Left renal pelvis (tissue), 4 donors: ENCODE measurements around the gene CAMK2B. TPM values are rescaled to one million over a fixed set of nuclear protein-coding genes. Genes with fewer than 3 reads are reported as not detected.

Experiments
- DNase-seq, 4 donors: peaks; one replicate each; pipeline ENCODE4 v3.0.0-alpha.2; 2013; ENCODE audit warnings: low read depth in 4 of 4, low spot score in 3 of 4
- polyA plus RNA-seq, 4 donors: library from polyadenylated mRNA; unstranded; fragments of 120-200 nt; gene quantifications; one replicate each; pipeline ENCODE4 v1.2.1, GENCODE V29; 2013; ENCODE audit not compliant: insufficient read length in 4 of 4

The CAMK2B gene
- polyA plus RNA-seq, 4 donors, result 1.6 to 3.2 (median 2.9) TPM

DNA sequence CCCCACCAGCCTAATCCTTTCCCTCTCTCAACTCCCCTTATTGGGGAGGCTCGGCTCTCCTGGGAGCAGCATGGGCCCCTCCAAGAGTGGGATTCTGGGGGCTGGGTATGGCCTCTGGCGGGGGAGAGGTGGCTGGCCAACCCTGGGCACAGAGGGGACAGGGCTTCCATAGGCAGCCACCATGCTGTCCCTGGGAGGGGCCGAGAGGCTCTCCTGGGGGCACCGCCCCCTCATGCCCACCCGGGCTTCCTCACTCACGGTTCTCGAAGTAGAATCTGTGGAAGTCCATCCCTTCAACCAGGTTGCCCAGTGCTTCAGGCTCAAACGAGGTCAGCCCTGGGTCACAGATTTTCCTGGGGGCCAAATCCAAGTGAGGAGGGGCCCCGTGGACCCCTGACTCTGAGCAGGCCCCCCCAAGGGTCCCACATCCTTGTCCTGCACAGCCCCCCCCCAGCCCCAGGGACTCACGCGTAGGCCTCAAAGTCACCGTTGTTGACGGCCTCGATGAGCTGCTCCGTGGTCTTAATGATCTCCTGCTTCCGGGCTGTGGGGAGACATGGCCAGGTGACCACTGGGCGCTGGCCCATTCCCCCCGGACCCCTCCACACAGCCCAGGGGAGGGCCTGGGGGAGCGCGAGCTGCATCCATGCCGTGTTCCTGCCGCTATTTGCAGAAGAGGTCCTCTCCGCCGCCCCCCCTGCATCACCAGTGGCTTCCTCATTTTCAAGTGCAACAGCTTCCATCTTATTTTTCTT, 104.9 kb downstream of the CAMK2B start:
- DNase-seq, result no peak

DNA sequence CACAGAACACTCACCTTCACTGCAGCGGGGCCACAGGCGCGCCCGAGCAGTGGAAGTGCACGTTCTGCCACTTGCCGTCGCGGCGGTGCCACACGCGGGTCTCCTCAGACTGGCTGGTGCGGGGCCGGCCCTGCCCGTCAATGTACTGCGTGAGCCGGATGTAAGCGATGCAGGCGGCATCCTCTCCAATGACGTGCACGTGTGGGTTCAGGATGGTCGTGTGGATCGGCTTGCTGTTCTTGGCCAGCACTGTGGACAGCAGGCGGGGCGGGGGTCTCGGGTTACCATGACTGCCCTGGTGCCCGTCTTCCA, 105.4 kb downstream of the CAMK2B start:
- DNase-seq, result no peak

DNA sequence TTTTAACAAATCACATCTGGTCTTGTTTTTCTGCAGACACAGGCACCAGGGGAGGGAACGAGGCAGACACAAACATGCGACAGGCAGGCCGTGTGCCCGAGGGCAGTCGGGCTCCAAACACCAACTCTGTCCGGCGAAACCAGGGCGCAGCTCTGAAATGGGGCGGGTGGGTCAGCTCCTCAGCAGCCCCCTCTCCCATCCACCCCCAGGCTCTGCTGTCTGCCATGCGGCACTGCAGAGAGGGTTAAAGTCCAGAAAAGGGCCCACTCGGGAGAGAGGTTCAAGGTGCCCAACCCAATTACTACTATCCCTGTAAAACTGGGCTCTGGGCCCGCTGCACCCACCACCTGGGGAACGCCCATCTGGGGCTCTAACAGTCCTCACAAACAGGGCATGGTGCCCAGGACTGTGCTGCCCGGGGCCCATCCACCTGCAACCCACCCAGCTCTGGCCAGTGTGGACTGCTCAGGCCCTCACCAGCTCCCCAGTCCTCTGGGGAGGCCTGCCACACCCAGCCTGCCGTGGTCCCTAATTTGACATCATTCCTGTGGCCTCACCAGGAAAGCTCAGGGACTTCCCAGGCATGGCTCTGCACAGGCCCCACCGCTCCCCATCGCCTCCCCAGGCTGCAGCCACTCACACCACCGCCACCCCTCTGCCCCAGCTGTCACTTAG, 105.9 kb downstream of the CAMK2B start:
- DNase-seq, result no peak

DNA sequence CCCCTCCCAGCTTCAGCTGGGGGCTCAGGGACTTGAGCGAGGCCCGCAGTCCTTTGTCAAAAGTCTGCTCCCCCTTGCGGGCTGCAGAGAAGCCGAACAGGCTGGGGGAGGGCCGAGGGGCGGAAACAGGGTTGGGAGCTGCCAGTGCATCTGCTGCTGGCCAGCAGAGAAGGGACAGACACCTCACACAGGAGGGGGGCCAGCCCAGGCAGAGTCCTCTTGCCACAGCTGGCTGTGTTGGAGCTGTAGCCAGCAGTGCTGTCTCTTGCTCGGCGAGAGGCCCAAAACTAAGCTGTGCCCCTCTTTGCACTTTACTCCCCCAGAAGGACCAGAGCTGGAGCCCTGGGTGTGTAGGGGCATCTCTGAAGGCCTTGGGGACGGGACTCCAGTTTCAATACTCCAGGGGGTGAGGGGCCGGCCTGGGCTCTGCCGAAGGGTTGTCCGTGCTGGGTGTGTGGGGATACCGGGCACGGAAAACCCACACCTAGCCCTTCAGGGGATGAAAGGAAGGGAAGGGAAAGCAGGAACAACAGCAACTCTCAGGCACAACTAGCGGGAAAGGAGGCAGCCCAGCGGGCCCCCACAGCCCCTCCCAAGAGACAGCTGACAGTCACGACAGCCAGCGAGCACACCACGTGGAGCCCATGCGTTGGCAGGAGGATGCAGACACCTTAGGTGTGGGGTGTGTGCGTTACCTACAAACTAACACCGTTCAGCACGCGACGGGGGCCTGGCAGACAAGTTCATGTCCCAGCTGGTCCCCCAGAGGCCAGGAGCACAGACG, 106.8 kb downstream of the CAMK2B start:
- no peak for DNase-seq

DNA sequence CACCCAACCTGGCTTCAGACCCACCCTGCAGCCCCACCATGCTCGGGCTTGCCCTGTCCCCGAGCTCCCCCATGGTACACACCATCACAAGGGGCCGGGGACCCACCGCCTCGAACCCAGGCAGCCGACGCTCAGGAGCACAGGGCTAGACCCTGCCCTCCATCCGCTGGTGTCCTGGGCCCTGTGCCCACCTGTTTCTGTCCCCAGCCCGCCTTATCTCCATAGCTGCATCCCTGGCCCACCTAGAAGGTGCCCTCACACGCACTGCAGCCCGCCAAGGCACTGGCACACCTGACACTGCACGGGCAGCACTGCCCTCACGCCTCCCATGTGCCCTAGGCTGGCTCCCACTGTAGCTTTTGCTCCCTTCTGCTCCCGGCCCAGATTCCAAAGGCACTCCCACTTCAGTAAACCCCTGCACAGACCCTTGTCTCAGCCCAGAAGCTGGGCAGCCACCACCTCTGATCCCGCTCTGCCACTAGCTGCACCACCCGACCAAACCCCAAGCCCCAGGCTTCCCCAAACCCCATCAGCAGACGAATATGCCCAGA, 107.5 kb downstream of the CAMK2B start:
- no peak for DNase-seq

DNA sequence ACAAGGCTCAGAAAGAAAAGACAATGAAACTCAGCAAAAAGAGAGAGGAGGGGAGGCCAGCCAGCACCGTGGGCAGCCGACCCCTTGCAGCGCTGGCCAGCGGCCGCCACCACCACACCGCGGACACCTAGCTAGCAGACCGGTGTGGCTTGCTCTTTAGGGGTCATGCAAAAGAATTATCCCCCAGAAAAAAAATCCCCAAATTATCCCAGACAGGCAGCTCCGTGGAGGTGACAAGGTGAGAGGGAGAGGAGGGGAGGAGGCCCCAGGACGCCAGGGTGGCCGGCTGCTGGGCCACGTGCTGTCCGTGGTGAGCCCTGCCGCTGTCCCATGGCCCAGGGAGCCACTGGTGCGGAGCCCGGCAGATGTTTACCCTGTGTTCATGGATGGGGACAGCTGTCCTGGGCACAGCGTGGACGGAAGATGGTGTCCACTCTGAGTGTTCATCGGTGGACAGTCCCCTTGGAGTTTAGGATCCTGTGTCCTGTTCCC, 108.1 kb downstream of the CAMK2B start:
- DNase-seq, result no peak

DNA sequence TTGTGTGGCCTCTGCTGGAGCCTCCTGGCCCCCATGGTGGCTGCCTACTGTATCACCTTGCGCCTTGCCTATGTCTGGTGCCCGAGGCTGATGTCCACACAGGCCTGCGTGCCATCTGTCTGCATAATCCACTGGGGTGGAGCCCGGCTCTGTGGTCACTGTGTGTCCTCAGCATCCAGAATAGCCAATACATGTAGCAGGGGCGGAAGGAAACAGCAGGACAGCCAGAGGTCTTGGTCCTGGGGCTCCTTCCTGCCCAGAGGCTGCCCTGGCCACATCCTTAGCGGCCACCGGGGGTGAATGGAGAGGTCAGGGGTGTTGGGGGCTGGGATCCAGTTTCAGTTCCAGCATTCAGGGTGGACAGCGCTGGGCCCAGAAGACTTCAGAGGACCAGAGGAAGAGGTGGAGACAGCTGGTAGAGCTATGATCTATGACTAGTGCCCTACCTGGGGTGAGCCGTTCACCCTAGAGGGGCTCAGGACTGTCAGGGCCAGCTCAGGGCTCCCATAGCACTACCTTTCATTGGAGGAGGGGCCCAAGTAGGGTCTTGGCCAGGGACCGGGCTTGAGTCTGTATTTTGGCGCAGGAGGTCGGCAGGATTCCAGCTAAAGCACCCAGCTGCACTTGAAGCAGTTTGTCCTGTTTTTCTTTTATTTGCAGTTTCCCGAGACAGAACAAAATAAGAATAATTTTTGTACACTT, 108.7 kb downstream of the CAMK2B start:
- no peak for DNase-seq

DNA sequence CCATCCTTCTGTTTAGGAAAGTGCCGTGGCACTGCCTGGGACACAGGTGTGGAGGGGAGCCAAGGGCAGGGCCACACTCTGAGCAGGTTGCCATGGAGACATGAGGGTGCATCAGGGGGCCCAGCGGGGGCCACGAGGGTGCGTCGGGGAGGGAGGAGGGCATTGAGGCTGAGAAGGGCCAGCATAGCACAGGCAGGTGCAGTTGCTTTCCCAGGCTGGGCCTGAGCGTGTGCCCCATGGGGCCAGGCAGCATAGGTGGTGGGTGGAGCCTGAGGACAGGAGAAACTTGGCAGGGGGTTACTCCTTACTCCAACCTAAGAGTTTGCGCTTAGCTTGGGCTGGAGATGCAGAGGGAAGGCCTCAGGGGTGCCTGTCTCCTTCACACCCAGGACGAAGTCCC, 109.4 kb downstream of the CAMK2B start:
- no peak for DNase-seq

DNA sequence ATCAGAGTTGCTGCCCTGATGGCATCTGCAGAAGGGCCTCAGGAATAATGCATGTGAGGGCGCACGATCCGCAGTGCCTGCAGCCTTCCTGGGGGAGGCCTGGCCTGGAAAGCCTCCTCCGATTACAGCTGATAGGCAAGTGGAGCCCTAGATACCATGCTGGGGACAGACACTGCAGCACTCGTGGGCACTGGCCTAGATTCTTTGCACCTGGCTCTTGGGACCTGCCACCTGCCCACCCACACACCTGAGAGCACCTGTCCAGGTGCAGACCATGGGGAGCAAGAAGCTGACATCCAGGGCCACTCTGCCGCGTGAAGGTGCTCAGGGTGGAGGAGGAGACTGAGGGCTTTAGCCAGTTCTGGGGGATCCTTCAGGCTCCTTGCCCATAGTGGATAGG, 109.9 kb downstream of the CAMK2B start:
- no peak for DNase-seq

DNA sequence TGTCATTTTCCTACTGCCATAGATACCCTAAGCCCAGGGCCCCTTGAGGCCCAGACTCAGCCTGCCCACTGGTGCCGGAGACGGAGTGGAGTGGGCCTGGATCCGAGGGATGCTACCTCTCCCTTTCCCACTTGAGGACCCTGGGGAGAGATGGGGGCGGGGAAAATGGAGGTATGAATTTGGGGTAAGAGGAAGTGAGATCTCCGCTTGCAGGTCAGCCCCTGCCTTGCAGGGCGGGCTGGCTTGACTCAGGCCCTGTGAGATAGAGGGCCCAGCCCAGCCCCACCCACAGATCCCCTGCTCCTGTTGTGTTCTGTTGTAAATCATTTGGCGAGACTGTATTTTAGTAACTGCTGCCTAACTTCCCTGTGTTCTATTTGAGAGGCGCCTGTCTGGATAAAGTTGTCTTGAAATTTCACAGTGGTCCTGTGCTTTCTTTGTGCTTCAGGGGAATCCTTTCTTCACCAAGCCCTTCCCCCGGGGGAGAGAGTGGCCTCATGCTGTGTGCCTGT, 111.5 kb downstream of the CAMK2B start:
- DNase-seq, result no peak

DNA sequence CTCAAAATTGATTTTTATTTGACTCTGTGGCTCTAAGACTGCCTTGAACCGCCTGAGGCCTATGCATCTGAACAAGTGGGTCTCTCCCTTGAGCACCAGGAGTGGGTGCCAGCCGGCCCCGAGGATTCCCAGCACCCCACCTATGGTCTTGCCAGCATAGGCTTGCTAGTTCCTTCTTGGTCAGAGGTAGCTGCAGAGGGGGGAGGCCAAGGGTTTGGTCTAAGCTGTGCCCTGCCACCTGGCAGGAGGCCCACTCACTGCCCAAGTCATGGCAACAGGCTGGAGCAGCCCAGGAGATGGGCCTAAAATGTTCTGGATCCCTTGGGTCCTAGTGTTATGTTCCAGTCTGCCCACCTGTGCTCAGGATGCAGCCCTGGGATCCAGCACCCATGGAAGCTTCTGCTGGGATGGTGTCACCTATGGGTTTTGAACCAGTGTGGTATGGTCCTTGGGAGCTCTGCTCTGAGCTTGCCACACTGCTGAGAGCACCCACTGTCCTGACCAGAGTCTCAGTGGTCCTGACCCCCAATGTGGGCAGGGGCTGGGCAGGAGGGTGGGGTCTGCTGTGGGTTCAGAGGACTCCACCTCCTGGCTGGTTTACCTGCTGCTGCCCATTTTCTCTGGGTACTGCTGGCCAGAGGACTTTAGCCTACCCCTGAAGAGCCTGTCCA, 112.1 kb downstream of the CAMK2B start:
- no peak for DNase-seq

DNA sequence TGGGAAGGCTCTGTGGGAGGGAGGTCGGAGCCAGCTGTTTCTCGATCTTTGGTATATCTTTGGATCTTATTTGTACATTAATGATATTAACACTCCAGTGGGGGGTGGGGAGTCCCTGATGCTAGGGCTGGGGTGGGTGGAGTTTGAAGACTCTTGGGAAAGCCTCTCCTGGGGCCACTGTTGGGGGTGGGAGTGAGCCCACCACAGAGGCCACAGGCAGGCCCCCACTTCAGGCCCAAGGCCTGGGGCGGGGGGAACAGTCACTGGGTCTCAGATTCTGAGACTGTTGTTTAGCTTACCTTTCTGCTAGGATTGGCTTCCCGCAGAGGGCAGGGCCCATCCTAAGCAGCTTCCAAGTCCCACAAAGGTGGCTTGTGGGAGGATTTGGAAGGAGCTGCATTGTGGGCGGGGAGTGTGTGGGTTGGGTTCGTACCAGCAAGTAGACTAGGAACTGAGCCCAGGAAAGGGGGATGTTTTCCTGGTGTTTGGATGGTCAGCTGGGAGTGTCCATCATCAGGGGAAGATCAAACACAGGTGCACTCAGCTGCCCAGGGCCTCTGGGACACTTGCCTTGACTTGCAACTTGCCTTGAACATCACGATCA, 112.7 kb downstream of the CAMK2B start:
- DNase-seq, result no peak

DNA sequence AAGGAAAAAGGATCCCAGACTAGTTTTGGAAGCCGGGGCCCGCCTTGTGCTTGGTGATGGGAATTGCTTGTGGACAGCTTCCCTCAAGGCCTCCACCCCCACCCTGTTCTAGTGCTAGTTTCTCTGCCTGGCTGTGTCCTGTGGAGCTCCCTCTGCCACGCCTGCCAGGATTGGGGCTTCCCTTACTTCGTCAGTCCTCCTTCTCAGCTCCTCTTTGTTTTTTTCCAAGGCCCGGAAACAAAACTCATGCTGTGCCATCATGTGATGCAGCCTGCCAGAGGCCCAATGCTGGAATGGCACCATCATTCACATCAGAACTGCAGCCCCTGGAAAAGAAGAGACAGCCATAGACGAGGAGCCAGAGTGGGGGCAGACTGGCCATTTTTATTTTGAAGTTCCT, 113.4 kb downstream of the CAMK2B start:
- DNase-seq, result no peak

DNA sequence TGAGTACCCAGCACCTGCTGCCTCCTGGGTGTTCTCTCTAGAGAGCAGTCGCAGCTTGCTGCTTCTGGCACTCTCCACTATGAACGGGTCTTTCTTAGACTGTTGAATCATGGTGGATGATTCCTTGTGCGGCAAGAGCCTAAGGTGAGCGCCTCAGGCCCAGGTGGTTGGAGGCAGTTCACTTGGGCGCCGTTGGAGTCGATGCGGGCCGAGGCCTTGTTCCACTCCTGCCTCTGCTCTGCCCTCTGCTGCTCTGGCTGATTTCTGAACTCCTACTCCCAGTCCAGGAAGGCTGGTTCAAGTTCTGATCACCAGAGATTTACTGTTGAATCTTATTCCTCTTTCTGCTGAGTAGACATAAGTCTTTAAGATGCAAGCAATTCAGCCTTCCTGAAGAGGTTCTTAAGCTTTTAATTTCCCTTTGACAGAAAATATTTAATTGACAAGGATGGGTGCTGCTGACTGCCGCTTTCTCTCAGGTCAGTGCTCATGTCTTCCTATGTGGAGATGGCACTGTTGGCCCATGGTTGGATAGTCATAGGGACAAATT, 114.2 kb downstream of the CAMK2B start:
- no peak for DNase-seq

DNA sequence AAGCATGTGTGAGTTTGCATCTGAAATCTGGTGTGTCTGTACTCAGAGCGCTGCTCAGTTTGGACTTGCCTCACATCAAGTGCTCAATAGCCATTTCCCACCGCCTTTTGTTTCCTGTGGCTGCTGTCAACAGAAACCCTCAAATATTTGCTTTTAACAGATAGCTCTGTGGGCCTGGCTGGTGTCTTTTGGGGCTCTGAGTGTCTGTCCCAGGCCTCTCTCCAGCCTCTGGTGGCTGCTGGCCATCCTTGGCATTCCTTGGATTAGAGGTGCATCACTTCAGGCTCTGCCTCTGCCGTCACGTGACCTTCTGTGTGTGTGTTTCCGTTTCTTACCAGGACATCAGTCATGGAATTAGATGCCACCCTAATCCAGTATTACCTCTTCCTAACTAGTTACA, 115.3 kb downstream of the CAMK2B start:
- no peak for DNase-seq

DNA sequence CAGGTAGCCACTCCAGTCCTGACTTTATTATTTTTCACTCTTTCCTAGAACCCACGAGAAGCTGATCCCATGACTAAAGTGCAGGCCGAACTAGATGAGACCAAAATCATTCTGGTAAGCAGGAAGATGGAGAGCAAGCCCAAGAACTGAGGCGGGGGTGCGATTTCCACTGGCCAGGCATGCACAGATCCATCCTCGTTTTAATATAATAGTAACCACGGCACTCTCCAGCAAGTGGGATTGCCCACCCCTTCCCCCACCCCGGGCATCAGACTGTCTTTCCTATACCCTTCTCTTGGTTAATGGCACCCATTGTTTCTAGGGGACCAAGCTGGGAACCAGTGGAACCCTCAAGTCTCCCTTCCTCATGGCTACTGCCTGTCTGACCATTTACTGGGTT, 117.3 kb downstream of the CAMK2B start:
- DNase-seq, result no peak

DNA sequence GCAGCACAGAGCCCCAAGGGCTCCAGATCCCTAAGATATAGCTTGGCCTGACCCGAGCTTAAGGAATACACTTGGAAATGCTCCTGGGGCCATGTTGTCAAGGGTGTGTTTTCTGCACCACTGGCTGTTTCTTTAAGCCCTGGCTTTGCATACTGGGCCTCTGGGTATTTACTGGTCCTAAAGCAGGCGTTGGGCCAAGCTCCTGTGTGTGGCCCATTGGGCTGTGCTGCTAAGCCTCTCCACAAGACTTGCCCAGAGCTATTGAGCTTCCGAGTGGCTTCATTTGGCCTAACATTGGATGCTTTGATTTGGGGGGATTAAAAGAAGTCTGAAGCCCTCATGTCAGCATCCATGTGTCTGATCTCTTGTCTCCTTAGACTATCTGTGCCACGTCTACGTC, 119.4 kb downstream of the CAMK2B start:
- no peak for DNase-seq

DNA sequence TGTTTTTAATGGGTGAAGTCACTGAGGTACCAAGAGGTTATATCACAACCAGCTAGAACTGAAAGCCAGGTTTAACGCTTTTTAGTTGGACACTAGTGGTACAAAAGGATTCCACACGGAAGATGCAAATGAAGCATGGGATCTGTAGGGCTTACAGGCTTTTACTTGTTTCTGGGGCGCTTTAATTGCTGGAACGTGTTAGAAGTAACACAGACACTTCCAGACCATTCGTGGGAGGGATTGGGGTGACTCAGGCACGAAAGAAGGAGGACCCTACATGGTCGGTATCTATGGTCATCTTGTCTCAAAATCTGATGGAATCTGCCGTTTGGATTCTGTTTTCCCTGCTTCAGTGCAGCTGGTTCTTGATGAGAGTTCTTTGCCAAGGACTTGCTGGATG, 123.6 kb downstream of the CAMK2B start:
- no peak for DNase-seq
